GM13977 (cell line): ENCODE data around the gene SRRM2.

Experiments
- DNase-seq: peaks from one replicate; pipeline ENCODE4 v3.0.0; 2012; ENCODE audit warnings: low spot score
- in situ Hi-C: fragments of 300-500 bp; cut with MboI; formaldehyde crosslinking; loops from one replicate; pipeline ENCODE4 v1.12.0; 2022; ENCODE audit warnings: low sequenced_read_pairs, low pct_unique_long_range_greater_than_20kb, mixed read lengths, inconsistent platforms; ENCODE audit not compliant: unreplicated experiment
- TF ChIP-seq, protein P1 (sequence below): IDR thresholded peaks from 2 replicates; pipeline ENCODE4 v1.5.1; 2012; ENCODE audit warnings: mild to moderate bottlenecking, control low read depth; ENCODE audit not compliant: insufficient read depth; ENCODE audit errors: extremely low read depth, missing control alignments

SRRM2 gene

DNA sequence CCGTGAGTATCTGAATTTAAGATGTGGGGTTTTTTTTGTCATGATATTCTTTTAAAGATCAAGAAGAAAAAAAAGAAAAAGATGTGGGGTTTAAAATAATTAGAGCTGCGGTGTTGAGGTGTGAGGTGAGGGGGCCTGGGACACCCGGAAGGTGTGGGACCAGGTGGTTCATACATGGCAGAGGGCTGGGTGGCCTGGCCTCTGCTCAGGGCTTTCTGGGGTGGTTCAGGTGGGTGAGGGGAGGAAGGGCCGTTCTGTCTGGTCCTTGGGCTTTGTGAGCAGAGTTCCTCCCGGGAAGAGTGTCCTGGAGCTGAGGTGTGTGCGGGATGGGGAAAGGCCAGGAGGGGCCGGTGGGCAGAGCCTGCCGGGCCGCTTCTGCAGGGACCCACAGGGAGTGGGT lies 37.4 kb upstream of the SRRM2 start:
- no peak for DNase-seq
- TF ChIP-seq, protein P1, sequence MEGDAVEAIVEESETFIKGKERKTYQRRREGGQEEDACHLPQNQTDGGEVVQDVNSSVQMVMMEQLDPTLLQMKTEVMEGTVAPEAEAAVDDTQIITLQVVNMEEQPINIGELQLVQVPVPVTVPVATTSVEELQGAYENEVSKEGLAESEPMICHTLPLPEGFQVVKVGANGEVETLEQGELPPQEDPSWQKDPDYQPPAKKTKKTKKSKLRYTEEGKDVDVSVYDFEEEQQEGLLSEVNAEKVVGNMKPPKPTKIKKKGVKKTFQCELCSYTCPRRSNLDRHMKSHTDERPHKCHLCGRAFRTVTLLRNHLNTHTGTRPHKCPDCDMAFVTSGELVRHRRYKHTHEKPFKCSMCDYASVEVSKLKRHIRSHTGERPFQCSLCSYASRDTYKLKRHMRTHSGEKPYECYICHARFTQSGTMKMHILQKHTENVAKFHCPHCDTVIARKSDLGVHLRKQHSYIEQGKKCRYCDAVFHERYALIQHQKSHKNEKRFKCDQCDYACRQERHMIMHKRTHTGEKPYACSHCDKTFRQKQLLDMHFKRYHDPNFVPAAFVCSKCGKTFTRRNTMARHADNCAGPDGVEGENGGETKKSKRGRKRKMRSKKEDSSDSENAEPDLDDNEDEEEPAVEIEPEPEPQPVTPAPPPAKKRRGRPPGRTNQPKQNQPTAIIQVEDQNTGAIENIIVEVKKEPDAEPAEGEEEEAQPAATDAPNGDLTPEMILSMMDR: no peak
- in situ Hi-C loops: no loop called here

DNA sequence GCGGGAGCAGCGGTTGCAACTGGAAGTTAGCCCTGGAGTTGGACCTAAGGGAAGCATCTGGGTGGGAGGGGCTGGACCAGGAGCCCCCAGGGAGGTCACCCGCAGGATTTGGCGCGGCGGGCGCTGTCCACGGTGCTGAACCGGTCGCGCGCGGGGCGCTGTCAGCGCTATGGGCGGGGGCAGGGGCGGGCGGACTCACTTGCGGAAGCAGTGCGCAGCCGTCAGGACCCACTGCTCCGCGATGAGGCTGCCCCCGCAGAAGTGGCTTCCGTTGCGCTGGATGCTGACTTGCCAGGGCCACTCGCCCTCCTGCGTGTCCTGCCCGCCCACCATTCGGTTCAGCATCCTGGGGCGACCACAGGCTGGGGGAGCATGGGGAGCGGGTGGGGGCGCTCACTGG lies 36.9 kb upstream of the SRRM2 start:
- in situ Hi-C loops: no loop called here
- TF ChIP-seq, protein P1: no peak

DNA sequence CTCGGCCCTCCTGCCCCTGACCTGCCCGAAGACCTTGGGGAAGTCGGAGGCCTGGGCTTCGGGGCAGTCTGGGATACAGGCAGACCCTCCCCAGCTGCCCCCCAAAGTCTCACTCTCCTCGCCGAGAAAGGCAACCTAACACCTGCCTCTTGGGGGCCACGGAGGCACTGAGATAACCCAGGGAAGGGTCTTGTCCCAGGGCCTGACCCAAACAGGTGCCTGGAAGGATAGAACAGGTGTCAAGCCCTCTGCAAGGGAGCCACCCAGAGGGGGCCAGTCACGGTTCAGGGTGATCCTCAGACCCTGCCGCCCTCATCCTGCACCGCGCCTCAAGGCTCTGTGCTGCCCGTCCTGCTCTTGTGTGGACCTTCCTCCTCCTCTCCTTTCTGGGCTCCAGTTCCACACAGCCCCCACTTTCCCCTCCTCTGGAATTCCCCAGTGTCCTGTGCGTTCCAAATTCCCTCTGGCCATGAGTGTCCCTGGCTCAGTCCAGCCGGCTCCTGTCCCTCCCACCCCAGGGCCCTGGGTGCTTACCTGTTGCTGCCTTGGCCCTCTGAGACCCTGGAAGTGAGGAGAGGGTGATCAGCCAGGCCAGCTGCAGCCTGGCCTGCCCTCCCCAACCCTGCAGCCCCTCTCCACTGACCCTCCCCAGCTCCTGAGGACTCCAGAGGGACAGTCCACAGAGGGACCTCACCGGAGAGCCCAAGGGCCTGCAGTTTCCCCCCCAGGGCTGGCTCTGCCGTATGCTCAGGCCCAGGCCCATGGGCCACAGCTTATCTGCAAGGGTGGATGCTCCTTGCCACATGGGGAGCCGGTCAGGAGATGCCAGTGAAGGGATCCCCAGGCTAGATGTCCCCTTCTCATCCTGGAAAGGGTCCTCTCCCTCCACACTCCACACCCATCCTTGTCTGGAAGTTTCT lies 36.2 kb upstream of the SRRM2 start:
- in situ Hi-C loops: no loop called here
- no peak for DNase-seq

More for the DNA sequence above, 36.9 kb upstream of the SRRM2 start:
- peak; percentile 86 for DNase-seq

DNA sequence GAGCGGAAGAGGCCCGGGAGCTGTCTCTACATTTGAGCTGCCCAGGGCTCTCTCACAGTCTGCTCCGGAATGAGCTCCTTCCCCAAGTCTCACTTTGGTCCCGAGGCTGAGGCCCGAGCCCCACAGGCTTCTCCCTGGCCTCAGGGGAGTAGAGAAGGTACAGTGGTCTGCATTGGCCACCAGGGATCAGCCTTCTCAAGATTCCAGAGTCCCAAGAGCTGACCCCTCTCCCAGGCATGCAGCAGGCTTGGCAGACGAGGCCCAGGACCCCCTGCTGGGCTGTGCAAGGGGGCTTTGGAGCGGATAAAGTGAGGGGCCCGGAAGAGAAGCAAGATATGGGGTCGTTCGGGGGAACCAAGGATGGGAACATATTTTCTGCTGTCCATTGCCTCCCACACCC lies 35.5 kb upstream of the SRRM2 start:
- in situ Hi-C loops: no loop called here
- no peak for DNase-seq
- TF ChIP-seq, protein P1: no peak

More for the DNA sequence above, 36.2 kb upstream of the SRRM2 start:
- TF ChIP-seq, protein P1: no peak

DNA sequence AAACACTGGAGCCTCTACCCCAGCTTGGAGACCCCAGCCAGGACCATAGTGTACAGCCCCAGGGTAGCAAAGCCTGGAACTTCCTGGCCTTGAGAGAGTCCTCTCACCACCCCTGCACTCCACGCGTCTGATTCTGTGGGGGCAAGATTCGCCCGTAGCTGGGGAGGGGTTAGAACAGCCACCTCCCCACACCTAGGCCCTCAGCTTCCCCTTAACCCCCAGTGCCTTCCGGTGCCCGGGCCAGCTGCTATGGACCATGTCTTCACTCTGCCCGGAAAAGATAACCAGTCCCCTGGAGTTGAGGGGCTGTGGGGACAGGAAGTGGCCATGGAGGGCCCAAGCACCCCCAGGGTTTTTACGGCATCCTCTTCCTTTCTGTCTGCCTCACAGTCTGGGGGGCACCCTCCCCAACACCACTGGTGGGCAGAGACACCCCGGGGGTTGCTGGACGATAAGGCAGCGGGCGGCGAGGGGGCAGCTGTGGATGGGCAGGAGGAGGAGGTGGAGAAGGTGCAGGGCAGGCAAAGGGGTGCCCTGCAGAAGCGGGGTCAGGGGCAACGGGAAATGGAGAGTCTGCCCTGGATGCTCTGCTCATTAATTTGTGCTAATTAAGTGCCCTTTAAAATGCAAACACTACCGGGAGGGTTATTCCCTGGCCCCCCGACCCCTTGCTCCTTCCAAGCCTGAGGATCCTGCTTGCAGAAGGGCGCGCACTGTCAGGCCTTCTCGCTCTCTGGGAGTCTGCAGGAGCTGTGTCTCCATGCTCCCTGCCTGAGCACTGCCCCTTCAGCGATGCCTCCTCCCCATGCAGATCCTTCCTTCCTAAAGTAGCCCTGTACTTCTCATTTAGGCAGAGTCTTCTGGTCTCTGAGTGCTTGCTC lies 34.8 kb upstream of the SRRM2 start:
- TF ChIP-seq, protein P1: no peak
- DNase-seq: no peak
- in situ Hi-C loops: no loop called here

DNA sequence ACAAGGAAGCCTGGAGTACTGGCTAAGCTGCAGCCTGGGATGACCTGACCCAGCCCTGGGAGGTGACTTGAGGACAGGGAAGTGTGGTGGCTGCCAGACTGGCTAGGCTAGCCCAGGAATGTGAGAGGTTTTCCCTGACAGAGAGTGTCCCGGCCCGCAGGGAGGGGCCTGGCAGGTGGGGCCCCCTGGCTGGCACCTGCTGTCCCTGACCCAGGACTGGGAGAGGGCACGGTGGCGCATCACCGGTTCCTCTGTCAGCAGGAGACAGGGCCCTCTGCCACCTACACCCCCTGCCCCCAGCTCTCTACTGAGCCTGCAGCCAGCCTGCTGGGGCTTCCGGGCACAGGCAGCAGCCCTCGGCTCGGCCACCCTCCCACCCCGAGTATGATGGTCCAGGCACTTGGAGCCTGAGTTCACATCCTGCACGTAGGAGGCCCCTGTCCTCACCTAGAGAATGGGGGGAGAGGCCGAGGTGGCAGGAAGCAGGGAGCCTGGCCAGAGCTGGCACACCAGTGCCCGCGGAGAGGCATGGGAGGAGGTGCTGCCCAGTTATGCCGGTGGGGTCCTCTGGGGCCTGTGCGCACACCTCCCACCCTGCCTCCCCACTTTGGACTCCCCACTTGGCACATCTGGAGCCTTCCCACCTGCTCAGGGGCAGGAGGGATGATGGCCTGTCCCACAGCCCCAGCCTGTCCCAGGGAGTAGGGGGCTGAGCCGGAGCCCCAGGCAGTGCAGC lies 32.9 kb upstream of the SRRM2 start:
- TF ChIP-seq, protein P1: no peak
- in situ Hi-C loops: no loop called here
- DNase-seq: no peak
